Measurements from ENCODE around the gene SFT2D1.

Gene SFT2D1

DNA sequence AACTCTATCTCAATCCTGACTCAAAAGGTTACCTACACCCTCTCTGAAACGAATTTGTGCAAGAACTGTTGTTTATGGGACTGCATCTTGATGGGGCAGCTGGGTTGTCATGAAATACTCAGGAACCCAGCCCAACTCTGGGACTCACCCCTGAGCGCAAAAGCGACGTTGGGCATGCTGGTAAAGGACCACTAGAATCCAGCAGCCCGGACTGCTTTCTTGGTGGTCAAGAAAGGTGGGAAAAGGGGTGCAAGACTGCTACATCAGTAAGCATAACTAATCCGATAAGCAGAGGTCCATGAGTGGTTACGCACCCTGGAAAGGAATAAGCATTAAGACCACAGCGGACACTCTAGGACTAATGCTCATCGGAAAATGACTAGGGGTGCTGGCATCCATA lies 27.9 kb downstream of the SFT2D1 start:
- Mint-ChIP-seq H3K9me3 (no peaks in the 10 kb centered on the region), H3K27ac (no peak overlapping the region)

DNA sequence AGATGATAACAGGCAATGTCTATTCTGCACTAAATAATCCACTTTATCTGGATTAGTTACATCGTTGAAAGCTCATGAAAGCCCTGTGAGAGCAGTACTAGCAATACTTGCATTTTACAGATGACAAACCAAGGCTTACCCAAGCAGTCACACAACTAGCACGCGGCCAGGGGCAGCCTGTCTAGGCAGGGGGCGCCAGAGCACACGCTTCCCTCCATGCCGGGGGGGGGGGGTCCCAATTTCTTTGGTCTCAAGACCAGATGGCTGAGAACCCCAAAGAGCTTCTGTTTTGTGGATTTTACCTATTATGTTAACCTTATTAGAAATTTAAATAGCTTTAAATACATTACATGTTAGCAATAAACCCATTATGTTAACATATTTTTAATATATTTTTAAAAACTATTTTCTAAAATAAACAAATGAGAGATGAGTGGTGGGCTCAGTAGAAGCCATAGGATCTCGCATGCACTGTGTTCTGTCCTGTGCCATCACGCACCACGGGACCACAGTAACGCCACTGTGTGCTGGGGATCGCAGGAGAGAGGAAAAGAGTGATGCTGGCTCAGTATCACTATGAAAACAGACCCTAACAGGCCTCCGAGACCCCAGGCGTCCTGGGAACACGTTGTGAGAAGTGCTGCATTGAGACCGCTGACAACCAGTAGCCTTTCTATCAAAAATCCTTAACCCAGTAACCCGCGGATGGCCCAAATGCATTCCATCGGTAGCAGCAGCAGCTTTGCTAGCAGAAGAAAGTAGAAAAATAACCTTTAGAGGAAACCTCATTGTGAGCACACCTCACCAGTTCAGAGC lies 28.9 kb downstream of the SFT2D1 start:
- Mint-ChIP-seq H3K27me3 (ENCODE audit: low read depth, poor library complexity) (peaks cover 41% of the 10 kb centered on the region), H3K9me3 (no peaks in the 10 kb centered on the region), H3K36me3 (ENCODE audit: low read depth) (no peaks in the 10 kb centered on the region), H3K4me3 (no peak overlapping the region), H3K27ac (no peak overlapping the region), H3K4me1 (peaks cover 7% of the 10 kb centered on the region)
- TF ChIP-seq, protein P1, sequence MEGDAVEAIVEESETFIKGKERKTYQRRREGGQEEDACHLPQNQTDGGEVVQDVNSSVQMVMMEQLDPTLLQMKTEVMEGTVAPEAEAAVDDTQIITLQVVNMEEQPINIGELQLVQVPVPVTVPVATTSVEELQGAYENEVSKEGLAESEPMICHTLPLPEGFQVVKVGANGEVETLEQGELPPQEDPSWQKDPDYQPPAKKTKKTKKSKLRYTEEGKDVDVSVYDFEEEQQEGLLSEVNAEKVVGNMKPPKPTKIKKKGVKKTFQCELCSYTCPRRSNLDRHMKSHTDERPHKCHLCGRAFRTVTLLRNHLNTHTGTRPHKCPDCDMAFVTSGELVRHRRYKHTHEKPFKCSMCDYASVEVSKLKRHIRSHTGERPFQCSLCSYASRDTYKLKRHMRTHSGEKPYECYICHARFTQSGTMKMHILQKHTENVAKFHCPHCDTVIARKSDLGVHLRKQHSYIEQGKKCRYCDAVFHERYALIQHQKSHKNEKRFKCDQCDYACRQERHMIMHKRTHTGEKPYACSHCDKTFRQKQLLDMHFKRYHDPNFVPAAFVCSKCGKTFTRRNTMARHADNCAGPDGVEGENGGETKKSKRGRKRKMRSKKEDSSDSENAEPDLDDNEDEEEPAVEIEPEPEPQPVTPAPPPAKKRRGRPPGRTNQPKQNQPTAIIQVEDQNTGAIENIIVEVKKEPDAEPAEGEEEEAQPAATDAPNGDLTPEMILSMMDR (IDR thresholded peaks at IDR 0.05): peak; percentile 76
- peak; percentile 65 for DNase-seq

More for the DNA sequence above, 27.9 kb downstream of the SFT2D1 start:
- Mint-ChIP-seq H3K4me3 (no peak overlapping the region), H3K27me3 (ENCODE audit: low read depth, poor library complexity) (peaks cover 31% of the 10 kb centered on the region), H3K36me3 (ENCODE audit: low read depth) (no peaks in the 10 kb centered on the region), H3K4me1 (peaks cover 16% of the 10 kb centered on the region)
- TF ChIP-seq, protein P1 (IDR thresholded peaks at IDR 0.05): no peak
- no peak for DNase-seq

DNA sequence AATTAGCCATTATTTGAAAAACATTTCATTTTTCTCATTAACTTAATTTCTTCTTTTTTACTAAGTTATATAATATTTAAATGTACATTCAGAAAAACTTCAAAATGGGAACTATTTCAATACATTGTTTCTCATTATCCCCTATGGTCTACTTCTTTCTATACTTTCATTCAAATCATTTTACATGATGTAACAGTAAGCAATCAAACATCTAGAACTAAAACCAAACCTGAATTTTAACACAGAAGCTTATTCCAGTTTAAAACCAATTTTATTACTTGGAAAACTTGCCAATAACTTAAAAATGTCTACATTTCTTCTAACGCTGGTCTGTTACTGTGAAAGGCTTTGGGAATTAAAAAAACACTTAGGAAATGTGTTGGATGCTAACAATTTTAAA lies 29.5 kb downstream of the SFT2D1 start:
- Mint-ChIP-seq H3K27me3 (ENCODE audit: low read depth, poor library complexity) (peaks cover 46% of the 10 kb centered on the region), H3K4me3 (no peak overlapping the region), H3K36me3 (ENCODE audit: low read depth) (no peaks in the 10 kb centered on the region), H3K4me1 (peaks cover under 1% of the 10 kb centered on the region), H3K27ac (no peak overlapping the region), H3K9me3 (no peaks in the 10 kb centered on the region)
- no peak for DNase-seq
- TF ChIP-seq, protein P1 (IDR thresholded peaks at IDR 0.05): no peak

DNA sequence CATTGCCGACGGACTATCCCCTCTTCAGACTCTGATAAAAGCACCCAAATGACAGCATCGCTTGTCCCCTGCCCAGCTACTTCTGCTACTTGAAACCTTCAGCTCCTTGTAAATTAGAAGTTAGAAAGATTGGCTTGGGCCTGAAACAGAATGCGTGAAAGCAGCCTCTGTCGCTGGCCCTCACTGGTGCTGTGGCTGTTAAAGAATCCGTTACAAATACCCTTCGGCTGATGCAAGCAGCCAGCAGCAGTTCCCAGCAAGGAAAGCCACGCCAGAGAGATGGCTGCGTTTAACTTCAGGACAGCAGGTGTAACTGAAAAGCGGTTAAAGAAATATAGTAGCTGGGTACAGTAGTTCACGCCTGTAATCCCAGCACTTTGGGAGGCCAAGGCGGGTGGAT lies 31.7 kb downstream of the SFT2D1 start:
- Mint-ChIP-seq H3K4me1 (no peaks in the 10 kb centered on the region), H3K4me3 (no peak overlapping the region), H3K27ac (no peak overlapping the region), H3K9me3 (no peaks in the 10 kb centered on the region), H3K27me3 (ENCODE audit: low read depth, poor library complexity) (peaks cover 64% of the 10 kb centered on the region), H3K36me3 (ENCODE audit: low read depth) (no peaks in the 10 kb centered on the region)
- DNase-seq: no peak
- TF ChIP-seq, protein P1 (IDR thresholded peaks at IDR 0.05): no peak

DNA sequence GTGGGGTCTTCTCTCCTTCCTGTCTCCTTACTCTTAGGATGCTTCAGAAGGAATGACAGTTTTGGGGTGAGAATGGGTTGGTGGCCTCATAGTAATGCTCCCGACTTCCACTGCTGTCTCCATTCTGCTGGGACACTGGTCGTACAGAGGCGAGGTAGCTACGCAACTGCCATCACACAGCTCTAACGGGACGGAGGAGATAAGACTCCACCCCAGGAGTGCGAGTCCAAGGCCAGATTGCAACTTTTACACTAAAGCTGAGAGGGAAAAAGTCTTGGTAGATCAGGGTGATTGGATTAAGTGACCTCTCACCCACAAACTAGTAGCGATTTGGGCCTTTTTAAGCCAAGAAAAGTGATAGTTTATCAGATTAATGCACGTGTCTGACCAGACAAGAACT lies 32.4 kb downstream of the SFT2D1 start:
- Mint-ChIP-seq H3K27ac (no peak overlapping the region), H3K4me3 (peak overlapping the region; percentile 20), H3K4me1 (no peaks in the 10 kb centered on the region), H3K27me3 (ENCODE audit: low read depth, poor library complexity) (peaks cover 70% of the 10 kb centered on the region), H3K36me3 (ENCODE audit: low read depth) (no peaks in the 10 kb centered on the region), H3K9me3 (no peaks in the 10 kb centered on the region)
- no peak for DNase-seq
- TF ChIP-seq, protein P1 (IDR thresholded peaks at IDR 0.05): no peak
